Activated T-cell treated with anti-CD3 and anti-CD28 coated beads, Interleukin-2, amount 50 U/mL, for 4 hours (primary cell): ENCODE results near the gene TNK2. TPM values are rescaled to one million over a fixed set of nuclear protein-coding genes. Genes with fewer than 3 reads are reported as not detected.
"Not testable (repeated sequence)": the region's sequence is repeated elsewhere in the genome, so short reads cannot be mapped to it uniquely, and the experiment has no call there.

ENCODE experiments used
- ATAC-seq, 2 donors: fragments of 200-7000 bp; cut with Tn5 transposase; one replicate each; pipeline ENCODE4 v1.10.0; 2021
- DNase-seq: peaks from one replicate; pipeline ENCODE4 v3.0.0-alpha.2; 2020
- H3K27me3 Mint-ChIP-seq: one replicate; pipeline ENCODE4 v1.8.0; 2021; ENCODE audit warnings: low read depth, mixed read lengths
- H3K36me3 Mint-ChIP-seq: one replicate; pipeline ENCODE4 v1.8.0; 2022; ENCODE audit warnings: mixed read lengths; ENCODE audit not compliant: insufficient read depth
- H3K4me1 Mint-ChIP-seq: one replicate; pipeline ENCODE4 v1.8.0; 2021; ENCODE audit warnings: low read depth, mixed read lengths
- H3K4me3 Mint-ChIP-seq: one replicate; pipeline ENCODE4 v1.8.0; 2021; ENCODE audit warnings: mild to moderate bottlenecking, moderate library complexity, mixed read lengths
- H3K9me3 Mint-ChIP-seq: one replicate; pipeline ENCODE4 v1.8.0; 2021; ENCODE audit warnings: mixed read lengths
- total RNA-seq, 3 donors: library from RNA; stranded (reverse); gene quantifications; one replicate each; pipeline ENCODE4 v1.2.1, GENCODE V29; 2021

The TNK2 gene
- total RNA-seq, 3 donors from 2014 or later: 33.3 to 41.2 (median 40.7) TPM

DNA sequence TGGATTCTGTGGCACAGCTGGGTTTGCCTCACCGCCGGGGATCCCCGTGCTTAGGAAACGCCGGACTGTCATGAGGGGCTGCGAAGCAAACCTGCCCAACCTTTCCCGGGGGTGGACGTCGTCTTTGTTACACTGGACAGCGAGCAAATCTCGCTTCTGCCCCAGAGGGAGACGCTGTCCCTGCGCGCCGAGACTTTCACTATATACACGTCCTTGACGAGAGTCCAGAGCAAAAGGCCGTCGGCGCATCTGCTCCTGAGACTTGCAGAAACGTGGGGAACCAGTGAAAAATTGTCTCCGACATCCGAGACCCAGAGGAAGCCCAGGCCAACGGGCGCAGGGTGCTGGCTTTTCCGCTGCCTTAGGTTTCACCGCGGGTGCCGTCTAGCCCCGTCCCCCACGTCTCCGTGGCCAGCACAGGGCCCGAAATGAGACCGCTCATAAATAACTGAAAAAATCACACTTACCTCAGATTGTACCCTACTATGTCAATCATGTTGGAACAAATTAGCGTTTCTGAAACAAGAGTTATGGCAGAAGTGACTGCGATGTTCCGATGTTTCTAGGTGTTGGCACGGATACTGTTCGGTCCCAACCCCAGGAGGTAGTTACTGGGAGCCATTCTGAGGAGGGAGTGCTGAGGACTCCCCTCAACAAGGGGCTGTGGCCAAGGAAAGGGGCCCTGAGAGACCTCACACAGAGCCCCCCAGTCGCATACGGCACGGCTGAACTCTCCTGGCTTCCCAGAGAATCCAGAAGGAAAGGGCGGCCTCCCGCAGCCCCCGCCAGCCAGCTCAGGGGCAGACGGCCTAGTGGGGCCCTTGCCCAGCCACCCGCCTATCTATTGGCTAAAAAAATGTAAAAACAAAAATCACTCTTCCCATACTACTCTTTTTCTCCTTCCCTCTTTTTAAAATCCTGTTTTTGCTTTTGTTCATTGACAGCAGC is 82.2 kb downstream of the TNK2 start:
- no peak overlapping the region for H3K4me3 Mint-ChIP-seq
- H3K27me3 Mint-ChIP-seq: peaks cover 7% of the 10 kb centered on the region
- no peaks in the 10 kb centered on the region for H3K9me3 Mint-ChIP-seq
- no peak for ATAC-seq
- H3K36me3 Mint-ChIP-seq: no peaks in the 10 kb centered on the region
- no peak for DNase-seq
- no peaks in the 10 kb centered on the region for H3K4me1 Mint-ChIP-seq

DNA sequence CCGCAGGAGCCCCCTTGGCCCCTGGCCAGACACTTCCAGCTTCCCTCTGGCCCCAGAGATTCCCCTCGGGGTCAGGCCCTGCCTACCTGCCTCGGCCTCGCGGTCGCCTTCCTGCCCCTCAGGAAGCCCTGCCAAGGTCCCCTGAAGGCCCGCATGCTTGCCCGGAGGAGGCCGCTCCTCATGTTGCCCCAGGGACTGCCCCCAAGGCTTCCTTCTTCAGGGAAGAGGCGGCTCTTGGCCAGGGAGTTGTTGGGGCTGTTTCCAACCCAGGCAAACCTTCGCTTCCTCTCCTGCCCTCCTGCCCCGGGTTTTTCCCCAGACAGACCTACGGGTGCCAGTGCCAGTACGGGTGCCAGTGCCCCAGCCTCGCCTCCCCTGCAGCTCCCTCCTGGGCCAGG is 83.2 kb downstream of the TNK2 start:
- H3K4me1 Mint-ChIP-seq: no peaks in the 10 kb centered on the region
- no peak overlapping the region for H3K4me3 Mint-ChIP-seq
- no peak for ATAC-seq
- no peaks in the 10 kb centered on the region for H3K9me3 Mint-ChIP-seq
- no peaks in the 10 kb centered on the region for H3K36me3 Mint-ChIP-seq
- DNase-seq: no peak
- H3K27me3 Mint-ChIP-seq: peaks cover 7% of the 10 kb centered on the region

DNA sequence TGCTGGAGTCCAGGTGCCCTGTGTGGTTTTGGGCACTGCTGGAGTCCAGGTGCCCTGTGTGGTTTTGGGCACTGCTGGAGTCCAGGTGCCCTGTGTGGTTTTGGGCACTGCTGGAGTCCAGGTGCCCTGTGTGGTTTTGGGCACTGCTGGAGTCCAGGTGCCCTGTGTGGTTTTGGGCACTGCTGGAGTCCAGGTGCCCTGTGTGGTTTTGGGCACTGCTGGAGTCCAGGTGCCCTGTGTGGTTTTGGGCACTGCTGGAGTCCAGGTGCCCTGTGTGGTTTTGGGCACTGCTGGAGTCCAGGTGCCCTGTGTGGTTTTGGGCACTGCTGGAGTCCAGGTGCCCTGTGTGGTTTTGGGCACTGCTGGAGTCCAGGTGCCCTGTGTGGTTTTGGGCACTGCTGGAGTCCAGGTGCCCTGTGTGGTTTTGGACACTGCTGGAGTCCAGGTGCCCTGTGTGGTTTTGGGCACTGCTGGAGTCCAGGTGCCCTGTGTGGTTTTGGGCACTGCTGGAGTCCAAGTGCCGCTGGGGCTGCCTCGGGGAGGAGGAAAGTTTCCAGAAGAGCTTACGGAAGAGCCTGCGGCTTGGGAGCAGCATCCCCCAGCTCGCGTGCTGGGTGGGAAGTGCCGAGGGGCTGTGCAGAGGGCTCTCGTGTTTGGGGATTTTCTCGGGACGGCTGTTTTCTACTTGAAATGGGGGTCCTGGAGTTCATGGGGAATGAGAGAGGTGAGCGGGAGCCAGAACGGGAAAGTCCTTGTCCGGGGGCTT is 83.7 kb downstream of the TNK2 start:
- H3K27me3 Mint-ChIP-seq, H3K4me1 Mint-ChIP-seq, DNase-seq, H3K9me3 Mint-ChIP-seq, ATAC-seq, H3K4me3 Mint-ChIP-seq, H3K36me3 Mint-ChIP-seq: not testable (repeated sequence)

DNA sequence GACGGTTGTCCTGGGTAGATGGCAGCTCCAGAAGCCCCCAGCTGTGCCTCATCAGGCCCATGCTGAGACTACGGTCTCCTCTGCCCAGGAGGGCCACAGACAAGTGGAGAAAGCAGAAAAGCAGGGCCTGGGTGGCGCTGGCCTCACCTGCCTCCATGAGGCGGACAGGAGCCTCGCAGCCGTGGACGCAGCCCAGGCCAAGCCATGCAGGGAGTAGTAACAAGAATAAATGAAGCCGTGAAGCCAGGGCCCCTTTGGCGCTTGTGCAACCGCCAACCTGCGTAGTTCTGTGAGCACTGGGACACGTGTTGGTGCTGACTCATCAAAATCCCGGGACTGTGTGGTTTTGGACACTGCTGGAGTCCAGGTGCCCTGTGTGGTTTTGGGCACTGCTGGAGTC is 84.4 kb downstream of the TNK2 start:
- ATAC-seq: no peak
- no peaks in the 10 kb centered on the region for H3K36me3 Mint-ChIP-seq

DNA sequence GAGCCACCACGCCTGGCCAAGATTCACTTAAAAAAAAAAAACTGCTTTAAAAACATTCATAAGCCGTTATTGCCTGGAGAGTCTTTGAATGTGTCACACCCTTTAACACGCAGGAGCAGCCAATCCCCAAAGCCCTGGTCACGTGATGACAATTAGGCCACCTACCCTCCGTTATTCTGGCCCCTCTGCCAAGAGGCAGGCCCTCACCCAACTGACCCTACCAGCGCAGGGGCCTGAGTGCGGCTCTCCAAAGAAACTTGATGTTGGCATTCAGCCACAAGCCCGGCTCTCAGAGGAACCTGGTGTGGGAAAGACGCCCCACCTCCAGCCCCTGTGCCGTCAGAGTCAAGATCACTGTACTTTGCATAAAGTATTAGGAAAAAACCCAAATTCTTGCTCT is 85.1 kb downstream of the TNK2 start:
- H3K9me3 Mint-ChIP-seq: no peaks in the 10 kb centered on the region
- no peaks in the 10 kb centered on the region for H3K4me1 Mint-ChIP-seq
- no peak for DNase-seq
- ATAC-seq: no peak
- peaks cover 7% of the 10 kb centered on the region for H3K27me3 Mint-ChIP-seq
- H3K36me3 Mint-ChIP-seq: no peaks in the 10 kb centered on the region
- H3K4me3 Mint-ChIP-seq: no peak overlapping the region

More for the DNA sequence above, 84.4 kb downstream of the TNK2 start:
- H3K9me3 Mint-ChIP-seq: no peaks in the 10 kb centered on the region
- no peaks in the 10 kb centered on the region for H3K4me1 Mint-ChIP-seq
- no peak overlapping the region for H3K4me3 Mint-ChIP-seq
- H3K27me3 Mint-ChIP-seq: peaks cover 7% of the 10 kb centered on the region
- DNase-seq: no peak

DNA sequence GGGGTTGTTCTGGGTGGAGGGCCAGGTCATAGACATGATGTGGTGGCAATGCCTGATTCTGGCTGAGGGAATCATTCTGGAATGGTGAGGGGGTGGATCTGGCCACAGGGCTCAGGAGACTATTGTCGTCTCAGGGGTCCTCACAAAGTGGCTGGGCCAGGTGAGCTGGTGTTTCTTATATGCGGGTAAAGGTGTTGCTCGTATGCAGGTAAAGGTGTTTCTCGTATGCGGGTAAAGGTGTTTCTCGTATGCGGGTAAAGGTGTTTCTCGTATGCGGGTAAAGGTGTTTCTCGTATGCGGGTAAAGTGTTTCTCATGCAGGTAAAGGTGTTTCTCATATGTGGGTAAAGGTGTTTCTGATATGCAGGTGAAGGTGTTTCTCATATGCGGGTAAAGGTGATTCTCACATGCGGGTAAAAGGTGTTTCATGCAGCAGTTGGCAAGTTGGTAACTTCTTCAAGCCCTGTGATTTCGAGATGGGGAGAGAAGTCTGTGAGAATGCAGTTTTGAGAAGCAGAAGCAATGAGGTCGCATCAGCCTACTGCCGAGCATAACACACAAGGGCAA is 86.1 kb downstream of the TNK2 start:
- peaks cover 7% of the 10 kb centered on the region for H3K27me3 Mint-ChIP-seq
- no peaks in the 10 kb centered on the region for H3K9me3 Mint-ChIP-seq
- no peak for DNase-seq
- H3K36me3 Mint-ChIP-seq: no peaks in the 10 kb centered on the region
- no peak for ATAC-seq
- no peak overlapping the region for H3K4me3 Mint-ChIP-seq
- H3K4me1 Mint-ChIP-seq: no peaks in the 10 kb centered on the region

DNA sequence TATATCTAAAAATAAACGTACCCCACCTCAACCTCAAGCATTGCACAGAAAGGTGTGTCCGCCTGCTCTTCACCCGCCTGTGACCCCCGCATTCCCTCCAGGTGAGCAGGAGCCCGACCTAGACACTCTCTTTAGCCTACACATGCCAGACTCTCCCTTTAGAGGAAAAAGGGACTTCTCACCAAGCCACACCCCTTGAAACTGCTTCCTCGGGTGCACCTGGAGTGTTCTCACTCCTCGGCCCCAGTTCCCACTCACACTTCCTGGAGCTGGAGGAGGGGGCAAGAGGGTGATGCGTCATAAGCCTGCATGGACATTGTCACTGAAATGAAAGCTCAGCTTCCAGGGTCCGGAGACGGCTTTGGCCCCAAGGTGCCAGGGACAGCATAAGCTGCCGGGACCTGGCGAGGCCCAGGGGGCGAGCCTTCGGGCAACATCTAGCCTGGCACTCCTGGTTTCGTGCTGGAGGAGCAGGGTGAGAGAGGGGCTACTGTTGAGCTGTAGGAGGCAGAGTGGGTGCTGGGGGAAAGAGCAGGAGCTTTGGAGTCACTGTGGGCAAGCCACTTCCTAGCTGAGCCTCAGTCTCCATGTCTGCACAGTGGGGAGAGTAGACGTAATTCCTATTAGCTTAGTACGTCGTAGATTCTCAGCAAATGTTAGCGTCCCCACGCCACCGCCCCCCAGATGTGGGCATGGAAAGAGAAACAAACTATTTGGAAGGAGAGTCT is 86.8 kb downstream of the TNK2 start:
- H3K36me3 Mint-ChIP-seq: no peaks in the 10 kb centered on the region
- H3K27me3 Mint-ChIP-seq: peaks cover 7% of the 10 kb centered on the region
- no peak overlapping the region for H3K4me3 Mint-ChIP-seq
- ATAC-seq: no peak
- DNase-seq: no peak
- no peaks in the 10 kb centered on the region for H3K4me1 Mint-ChIP-seq
- H3K9me3 Mint-ChIP-seq: no peaks in the 10 kb centered on the region

DNA sequence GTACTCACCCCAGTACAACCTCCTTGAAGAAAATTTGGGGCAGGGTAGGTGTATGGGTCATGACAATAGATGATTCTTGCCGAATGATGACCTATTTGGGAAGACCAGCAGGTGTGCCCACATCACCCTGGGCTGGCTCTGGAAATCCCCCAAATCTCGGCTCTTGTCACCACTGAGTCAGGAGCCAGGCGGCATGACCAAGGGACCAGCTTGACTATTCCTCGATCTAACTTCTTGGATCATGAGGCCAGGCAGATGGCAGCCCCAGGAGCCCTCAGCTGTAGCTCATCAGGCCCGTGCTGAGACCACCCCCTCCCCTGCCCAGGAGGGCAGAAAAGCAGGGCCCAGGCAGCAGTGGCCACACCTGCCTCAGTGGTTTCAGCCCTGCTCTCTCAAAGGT is 87.5 kb downstream of the TNK2 start:
- no peaks in the 10 kb centered on the region for H3K4me1 Mint-ChIP-seq
- H3K36me3 Mint-ChIP-seq: no peaks in the 10 kb centered on the region

DNA sequence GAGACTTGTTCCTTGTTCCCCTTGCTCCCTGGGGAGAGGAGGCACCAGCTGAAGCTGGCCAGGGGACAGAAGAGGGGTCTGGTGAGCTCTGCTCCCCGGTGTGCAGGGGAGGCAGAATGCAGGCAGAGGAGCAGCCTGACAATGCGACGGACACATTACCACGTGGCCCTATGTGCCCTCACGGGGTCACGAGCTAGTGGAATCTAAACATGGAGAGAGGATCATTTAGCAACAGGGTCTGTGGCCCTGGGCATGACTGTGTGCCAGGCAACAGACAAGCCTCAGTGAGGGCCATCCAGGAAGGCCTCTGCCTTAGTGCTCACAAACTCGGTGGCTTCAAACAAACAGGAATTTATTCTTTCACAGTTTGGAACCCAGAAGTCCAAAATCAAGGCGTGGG is 88.2 kb downstream of the TNK2 start:
- H3K9me3 Mint-ChIP-seq: no peaks in the 10 kb centered on the region
- DNase-seq (no peak), ATAC-seq (no peak)
- H3K36me3 Mint-ChIP-seq: no peaks in the 10 kb centered on the region
- no peak overlapping the region for H3K4me3 Mint-ChIP-seq
- H3K27me3 Mint-ChIP-seq: peaks cover 7% of the 10 kb centered on the region
- H3K4me1 Mint-ChIP-seq: no peaks in the 10 kb centered on the region

More for the DNA sequence above, 87.5 kb downstream of the TNK2 start:
- no peak for ATAC-seq
- no peak for DNase-seq
- H3K4me3 Mint-ChIP-seq: no peak overlapping the region
- H3K9me3 Mint-ChIP-seq: no peaks in the 10 kb centered on the region
- H3K27me3 Mint-ChIP-seq: peaks cover 7% of the 10 kb centered on the region

DNA sequence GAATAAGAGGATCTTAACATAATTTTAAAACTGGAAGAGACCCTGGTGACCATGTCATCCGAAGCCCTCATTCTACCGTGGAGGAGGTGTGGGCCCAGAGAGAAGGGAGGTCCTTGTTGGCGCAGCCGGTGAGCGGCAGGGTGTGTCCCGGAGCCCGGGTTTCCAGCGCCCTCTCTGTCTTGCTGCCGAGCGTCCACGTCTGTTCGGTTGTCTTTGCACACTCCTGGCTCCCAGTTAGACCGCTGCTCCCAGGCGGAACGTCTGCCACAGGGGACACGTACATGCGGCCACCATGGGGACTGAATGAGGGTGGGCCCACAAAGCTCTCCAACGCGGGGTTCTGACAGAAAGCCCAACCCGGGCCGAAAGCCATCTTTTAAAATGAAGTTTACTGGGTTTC is 90.0 kb downstream of the TNK2 start:
- peaks cover 3% of the 10 kb centered on the region for H3K27me3 Mint-ChIP-seq
- ATAC-seq: no peak
- H3K4me3 Mint-ChIP-seq: no peak overlapping the region
- H3K36me3 Mint-ChIP-seq: no peaks in the 10 kb centered on the region
- no peak for DNase-seq
- no peaks in the 10 kb centered on the region for H3K9me3 Mint-ChIP-seq
- no peaks in the 10 kb centered on the region for H3K4me1 Mint-ChIP-seq

DNA sequence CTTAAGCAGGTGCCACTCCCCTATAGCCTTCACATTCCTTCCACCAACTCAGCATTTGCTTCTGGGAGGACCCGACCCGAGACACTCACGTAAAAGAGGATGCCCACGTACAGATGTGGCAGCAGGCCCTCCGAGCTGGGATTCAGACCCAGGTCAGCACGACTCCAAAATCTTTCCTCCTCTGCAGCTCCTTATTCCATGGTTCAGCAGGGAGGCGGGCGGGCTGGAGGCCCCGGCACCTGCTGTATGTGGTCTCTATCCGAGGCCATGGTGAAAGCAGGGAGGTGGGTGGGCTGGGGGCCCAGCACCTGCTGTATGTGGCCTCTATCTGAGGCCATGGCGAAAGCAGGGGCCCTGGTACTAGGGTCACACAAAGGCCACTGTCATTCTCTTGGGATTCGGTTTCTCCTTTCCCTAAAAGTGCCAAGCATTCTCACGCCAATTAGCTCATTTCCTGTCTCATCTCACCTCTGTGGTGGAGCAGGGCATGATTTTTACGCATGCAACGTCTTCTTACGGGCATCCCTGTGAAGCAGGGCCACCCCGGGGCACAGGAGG is 90.7 kb downstream of the TNK2 start:
- Mint-ChIP-seq H3K4me1 (no peaks in the 10 kb centered on the region), H3K36me3 (no peaks in the 10 kb centered on the region), H3K4me3 (no peak overlapping the region), H3K9me3 (no peaks in the 10 kb centered on the region), H3K27me3 (peaks cover 3% of the 10 kb centered on the region)
- no peak for DNase-seq
- no peak for ATAC-seq

DNA sequence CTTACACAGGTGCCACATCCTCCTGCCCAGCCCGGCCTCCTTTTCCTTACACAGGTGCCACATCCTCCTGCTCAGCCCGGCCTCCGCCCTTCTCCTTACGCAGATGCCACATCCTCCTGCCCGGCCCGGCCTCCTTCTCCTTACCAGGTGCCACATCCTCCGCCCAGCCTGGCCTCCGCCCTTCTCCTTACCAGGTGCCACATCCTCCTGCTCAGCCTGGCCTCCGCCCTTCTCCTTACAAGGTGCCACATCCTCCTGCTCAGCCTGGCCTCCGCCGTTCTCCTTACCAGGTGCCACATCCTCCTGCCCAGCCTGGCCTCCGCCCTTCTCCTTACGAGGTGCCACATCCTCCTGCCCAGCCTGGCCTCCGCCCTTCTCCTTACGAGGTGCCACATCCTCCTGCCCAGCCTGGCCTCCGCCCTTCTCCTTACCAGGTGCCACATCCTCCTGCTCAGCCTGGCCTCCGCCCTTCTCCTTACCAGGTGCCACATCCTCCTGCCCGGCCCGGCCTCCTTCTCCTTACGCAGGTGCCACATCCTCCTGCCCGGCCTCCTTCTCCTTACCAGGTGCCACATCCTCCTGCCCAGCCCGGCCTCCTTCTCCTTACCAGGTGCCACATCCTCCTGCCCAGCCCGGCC is 92.0 kb downstream of the TNK2 start:
- not testable (repeated sequence) for ATAC-seq, H3K36me3 Mint-ChIP-seq, H3K27me3 Mint-ChIP-seq, DNase-seq, H3K4me3 Mint-ChIP-seq, H3K9me3 Mint-ChIP-seq, H3K4me1 Mint-ChIP-seq

DNA sequence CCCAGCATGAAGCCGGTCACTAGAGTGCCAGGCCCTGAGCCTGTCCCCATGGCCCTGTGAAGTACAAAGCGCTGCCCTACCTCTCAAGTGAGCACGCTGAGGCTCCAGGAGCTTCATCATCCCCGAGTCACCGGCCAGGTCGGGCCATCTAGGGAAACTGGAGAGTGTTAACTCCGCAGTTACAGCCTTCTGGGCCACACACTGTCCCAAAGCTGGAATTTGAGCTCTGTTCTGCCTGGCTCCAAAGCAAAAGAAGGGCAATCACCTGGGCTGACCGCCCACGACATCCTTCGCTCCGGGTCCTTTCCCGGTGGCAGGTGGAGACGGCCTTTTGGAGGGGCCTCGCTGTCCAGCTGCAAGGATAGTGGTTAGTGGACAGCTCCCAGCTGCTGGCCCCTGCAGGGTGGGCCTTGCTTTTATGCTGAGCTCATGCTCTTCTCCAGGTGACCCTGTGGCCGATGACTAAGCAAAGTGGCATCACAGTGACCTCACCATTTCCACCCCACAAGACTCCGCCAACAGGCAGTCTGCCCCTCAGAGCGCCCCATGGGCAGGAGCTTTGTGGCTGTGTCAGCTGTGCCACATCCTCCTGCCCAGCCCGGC is 93.1 kb downstream of the TNK2 start:
- Mint-ChIP-seq H3K27me3 (peaks cover 2% of the 10 kb centered on the region), H3K36me3 (no peaks in the 10 kb centered on the region), H3K4me1 (no peaks in the 10 kb centered on the region), H3K4me3 (no peak overlapping the region), H3K9me3 (no peaks in the 10 kb centered on the region)
- DNase-seq: no peak
- no peak for ATAC-seq
